Sigmoid colon (tissue), 4 donors: ENCODE measurements around the gene STRIP1.

Experiments used
- CTCF ChIP-seq, 4 experiments: fragments of 450-650 bp in 3 of 4; fragments of 200-600 bp in 1 of 4; IDR thresholded peaks; one replicate each; pipeline ENCODE4 v1.5.1; 2016 to 2019; ENCODE audit warnings: antibody characterized with exemption in 4 of 4, mild to moderate bottlenecking in 3 of 4, moderate library complexity in 2 of 4
- POLR2A ChIP-seq, 2 donors: fragments of 450-650 bp; IDR thresholded peaks; one replicate each; pipeline ENCODE4 v1.6.1; 2016; ENCODE audit warnings: antibody characterized with exemption in 2 of 2, mild to moderate bottlenecking in 2 of 2, moderate library complexity in 2 of 2
- POLR2AphosphoS5 ChIP-seq, 4 donors: sonication (generic); formaldehyde crosslinking; IDR thresholded peaks; one replicate each; pipeline ENCODE4 v1.6.1; 2017; ENCODE audit warnings: antibody characterized with exemption in 4 of 4

DNA sequence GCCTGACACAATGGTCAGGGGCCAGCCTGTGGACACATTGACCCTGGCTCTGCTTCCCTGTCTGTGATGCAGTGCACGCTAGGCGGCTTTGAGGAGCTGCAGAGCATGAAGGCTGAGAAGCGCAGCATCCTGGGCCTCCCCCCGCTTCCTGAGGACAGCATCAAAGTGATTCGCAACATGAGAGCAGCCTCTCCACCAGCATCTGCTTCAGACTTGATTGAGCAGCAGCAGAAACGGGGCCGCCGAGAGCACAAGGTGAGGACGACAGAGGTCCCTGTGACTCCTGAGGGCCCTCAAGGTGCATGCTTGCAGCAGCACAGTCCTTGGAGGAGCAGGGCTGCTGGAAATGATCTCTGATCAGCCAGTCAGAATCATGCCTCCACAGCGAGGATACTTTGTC, 8.6 kb downstream of the STRIP1 start:
- TF ChIP-seq POLR2A (IDR thresholded peaks at IDR 0.05) (no peak), CTCF (IDR thresholded peaks at IDR 0.05) (no peak), POLR2AphosphoS5 (IDR thresholded peaks at IDR 0.05) (no peak)
